Muscle of arm (tissue), 12 donors: Measurements from ENCODE around the gene PLXNA1. TPM values are rescaled to one million over a fixed set of nuclear protein-coding genes. Genes with fewer than 3 reads are reported as not detected.

Source experiments
- DNase-seq: peaks from one replicate; pipeline ENCODE4 v3.0.0-alpha.2; 2013
- polyA plus RNA-seq, 12 donors: library from polyadenylated mRNA; unstranded; fragments of 120-200 nt; gene quantifications; one replicate each; pipeline ENCODE4 v1.2.1, GENCODE V29; 2013; ENCODE audit not compliant: insufficient read length in 12 of 12

Gene PLXNA1
- polyA plus RNA-seq, 12 donors = 21.9 to 46.8 (median 35.5) TPM; not detected in 1

- no peak for DNase-seq
Observed at GRCh38 chr3:126952261-126952982, 30.5 kb upstream of the PLXNA1 start.

- DNase-seq = no peak
Observed at GRCh38 chr3:126952983-126953660, 29.8 kb upstream of the PLXNA1 start.

DNA sequence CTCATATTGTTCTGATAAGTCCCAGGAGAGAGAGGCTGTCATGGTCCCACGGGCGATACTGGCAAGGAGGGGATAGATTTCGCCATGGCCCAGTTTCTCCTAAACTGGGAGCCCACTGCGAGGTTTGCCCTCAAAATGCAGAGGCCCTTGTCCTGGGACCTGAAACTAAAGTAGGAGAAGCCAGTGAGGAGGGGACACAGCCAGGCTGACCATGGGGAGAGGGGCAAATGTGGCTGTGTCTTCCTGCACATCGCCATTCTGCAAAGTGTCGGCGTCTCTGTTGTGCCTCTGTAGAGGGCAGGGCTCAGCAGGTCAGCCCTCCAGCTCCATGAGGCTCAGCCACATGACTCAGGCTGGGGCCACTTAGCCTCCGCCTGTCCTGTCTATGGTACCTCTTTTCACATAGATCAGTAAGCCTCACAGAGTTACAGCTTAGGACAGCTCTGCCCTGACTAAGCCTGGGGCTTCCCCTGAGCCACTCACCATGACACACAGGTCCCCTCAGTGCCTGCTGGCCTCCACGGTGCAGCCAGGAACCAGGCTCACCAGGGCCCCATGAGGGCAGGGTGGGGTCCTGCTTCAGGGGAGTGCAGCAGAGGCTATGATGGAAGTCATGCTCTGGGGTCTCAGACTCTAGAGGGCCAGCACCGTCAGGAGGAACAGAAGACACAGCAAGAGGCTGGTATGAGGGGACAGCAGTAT, 28.6 kb upstream of the PLXNA1 start:
- no peak for DNase-seq

DNA sequence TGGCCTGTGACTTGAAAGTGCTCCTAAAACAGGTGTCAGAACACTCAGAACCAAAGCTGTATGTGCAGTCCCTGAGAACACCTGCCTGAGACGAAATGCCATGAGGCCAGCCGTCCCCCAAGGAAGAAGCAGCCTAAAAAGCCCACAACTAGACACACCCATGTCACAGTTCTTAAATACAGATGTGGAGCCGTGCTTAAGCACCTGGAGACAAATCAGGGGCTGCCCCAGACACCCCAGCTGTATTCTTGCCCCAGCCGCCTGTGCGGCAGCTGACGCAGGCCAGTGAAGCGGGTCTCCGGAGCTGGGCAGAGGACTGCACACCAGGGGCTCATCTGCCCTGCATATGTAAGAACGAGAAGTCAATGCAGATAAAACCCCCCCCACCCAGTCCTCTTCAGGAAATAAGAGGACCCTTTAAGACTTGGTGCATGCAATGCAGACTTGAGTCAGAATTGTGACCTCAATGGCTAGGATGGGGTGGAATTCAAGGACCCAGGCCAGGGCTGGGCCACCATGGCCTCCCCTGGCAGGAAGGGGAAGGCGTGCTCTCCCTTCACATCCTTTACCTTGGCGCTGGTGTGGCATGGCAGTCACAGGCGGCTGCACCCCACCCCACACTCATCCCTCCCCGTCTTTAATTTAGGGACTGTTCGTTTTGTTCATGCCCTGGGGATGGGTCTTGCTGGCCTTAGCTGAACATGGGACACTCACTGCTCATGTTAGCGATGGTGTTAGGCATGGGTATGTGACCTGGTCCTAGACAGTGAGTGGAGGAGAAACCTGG, 27.7 kb upstream of the PLXNA1 start:
- no peak for DNase-seq

- DNase-seq = no peak
Observed at GRCh38 chr3:126956361-126956760, 26.6 kb upstream of the PLXNA1 start.

GRCh38 chr3:126956866-126957650, 25.9 kb upstream of the PLXNA1 start:
- DNase-seq = no peak

DNA sequence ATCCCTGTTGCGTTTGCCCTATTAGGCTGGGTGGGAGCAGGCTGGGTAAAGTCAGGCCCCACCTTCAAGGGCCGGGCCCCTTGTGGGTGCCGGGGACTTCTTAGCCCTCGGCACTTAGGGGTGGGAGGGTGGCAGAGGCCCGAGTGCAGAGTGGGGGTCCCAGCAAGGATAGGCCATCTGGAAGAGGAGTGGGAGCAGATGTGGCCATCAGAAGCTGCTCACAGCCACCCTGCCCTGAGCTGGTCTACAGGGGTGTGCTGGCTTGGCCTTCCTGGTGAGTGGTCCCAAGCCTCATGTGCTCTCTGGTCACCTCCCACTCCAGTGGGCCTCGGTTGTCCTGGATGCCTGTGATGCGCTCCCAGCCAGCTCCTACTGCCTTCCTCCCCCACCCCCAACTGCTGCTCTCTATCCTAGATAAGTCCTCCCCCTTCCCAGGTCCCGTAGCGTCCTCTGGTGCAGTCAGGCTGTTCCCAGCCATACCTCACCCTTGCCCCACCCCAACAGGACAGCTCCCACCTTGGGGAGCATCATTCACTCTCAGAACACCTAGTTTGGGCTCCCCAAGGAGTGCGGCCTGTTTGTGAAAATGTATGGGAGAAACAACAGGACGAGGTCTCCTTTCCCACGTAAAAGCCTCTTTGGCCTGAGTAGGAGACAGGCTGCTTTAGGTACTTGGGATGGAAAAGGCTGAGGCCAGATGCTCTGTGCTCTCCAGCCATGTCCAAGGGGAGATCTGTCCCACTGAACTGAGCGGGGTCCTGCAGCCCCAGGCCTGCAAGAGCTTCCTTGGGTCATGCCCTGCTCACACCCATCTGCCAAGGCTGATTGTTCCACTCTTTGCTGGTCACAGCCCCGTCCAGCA, 24.9 kb upstream of the PLXNA1 start:
- no peak for DNase-seq

DNA sequence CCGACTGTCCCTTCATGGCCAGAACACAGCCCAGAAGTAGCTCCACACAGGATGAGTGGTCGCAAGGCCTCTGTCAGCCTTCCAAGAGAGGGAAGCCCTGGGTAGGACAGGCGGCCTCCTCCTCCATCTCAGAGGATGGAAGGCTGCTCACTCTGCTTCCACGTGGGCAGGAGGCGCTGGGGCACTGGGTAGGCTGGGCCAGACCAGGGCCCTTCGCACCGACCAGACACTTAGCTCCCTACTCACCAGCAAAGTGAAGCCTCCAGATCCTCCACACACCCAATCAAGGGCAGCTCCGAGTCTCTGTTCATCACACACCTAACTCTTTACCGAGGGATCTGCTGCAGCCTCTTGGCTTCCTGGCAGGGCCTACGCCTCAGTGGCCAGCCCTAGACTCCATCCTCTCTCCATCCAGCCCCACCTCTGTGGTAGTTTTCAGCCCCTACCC, 24.3 kb upstream of the PLXNA1 start:
- DNase-seq = no peak

DNA sequence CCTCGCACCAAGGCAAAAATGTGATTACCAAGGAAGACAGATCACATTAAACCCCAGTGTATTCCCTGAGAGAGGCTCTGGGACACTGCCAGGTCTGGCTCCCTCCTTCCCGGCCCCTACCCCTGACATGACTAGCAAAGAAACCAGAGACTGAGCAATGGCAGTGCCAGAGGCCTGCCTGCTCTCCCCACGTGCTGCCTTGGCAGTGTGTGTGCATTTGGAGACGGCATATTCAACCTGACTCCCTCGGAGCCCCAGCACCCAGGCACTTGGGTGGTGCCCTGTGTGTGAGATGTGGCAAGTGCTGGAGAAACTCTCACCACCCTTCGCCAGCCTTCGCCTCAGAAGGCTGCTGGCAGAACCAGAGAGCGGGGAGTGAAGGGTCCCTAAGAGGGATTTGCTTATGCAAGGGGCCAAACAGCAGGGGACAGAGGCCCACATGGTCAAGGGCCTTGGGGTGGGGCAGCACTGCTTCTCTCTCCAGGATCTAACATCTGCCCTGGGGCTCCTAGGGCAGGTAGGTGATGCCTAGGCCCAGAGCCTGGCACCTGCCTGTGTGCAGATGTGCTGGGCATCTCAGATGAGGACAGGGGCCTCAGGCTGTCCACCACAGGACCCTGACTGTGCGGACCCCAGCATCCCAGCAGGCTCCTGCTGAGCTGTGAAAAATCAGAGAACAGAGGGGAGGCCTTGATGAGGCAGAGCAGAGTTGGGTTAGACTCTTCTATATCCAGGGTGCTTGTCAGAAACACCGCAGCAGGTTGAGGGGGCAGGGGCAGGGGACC, 23.6 kb upstream of the PLXNA1 start:
- no peak for DNase-seq

- DNase-seq = no peak
Observed at GRCh38 chr3:126959921-126960603, 22.9 kb upstream of the PLXNA1 start.

DNA sequence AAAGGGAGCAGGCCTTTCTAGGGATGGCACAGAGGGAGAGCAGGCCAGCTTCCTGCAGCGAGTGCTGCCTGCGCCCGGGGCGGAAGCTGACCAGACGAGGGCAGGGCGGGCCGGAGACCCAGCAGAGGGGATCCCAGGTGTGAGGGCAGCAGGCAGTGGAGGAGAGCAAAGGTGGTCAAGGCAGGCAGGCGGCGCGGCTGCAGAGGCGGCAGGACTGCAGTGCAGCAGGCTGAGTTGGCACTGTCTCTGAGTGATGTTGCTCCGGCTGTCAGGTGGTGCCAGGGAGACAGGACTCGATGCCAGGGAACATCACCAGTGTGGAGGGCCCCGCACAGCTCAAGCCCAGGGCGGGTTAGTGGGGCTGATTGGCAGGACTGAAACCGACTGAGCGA, 22.3 kb upstream of the PLXNA1 start:
- DNase-seq = no peak

- peak; percentile 52 for DNase-seq
Observed at GRCh38 chr3:126961191-126961790, 21.6 kb upstream of the PLXNA1 start.

DNA sequence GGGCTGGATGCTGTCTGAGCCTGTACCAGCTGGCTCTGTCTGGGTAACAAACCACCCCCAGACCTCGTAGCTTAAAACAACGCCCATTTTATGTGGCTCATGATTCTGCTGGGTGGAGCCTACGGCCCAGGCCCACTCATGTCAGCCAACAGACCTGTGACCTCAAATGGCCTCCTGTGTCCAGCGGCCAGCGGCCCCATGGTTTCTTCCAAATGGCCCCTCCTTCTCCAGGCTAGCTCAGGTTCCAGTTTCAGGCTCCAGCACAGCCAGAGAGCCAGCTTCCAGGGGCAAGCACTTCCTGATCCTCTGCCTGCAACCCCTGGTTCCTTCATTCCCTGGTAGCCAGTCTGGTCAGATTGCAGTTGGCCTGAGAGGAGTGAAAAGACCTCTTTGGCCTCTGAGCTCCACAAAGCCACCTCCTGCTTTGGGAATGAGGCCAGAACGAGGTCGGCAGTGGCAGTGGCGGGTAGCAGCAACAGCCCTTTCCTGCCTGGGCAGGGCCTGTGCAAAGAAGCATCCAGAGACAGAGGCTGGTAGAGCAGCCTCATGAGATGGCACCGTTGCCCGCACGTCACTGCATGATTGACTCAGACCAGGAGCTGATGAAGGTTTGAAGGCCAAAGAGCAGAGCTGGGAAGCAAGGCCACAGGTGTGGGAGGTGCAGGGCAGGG, 21.0 kb upstream of the PLXNA1 start:
- no peak for DNase-seq

GRCh38 chr3:126962756-126963155, 20.2 kb upstream of the PLXNA1 start:
- no peak for DNase-seq

GRCh38 chr3:126963261-126964190, 19.4 kb upstream of the PLXNA1 start:
- no peak for DNase-seq

DNA sequence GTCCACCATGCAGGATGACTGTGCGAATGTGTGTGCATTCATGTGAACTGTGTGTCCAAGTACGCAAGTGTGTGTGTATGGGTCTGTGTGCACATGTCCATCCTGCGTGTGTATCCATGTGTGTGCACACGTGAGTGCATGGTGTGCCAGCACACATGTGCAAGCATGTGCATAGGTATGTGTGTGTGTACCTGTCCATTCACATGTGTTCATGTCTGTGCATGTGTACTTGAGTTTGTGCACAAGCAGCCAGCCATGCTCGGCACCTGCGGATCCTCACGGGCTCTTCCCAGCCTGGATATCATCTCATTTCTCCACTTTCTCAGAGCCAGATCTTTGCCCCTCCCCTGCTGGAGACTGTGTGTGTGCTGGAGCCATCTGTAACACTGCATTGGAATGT, 18.7 kb upstream of the PLXNA1 start:
- DNase-seq = no peak

- DNase-seq = no peak
Observed at GRCh38 chr3:126964950-126965349, 18.0 kb upstream of the PLXNA1 start.
